Measurements from ENCODE around the gene RIC3. TPM values are rescaled to one million over a fixed set of nuclear protein-coding genes. Genes with fewer than 3 reads are reported as not detected.

RIC3 gene
- total RNA-seq, 1 donor from 2014 or later: 42.4 TPM

- FAIRE-seq: no peak
- no peak for DNase-seq (ENCODE audit: low spot score in 2 of 2)
Observed at GRCh38 chr11:8071616-8072581, 96.9 kb downstream of the RIC3 start.

GRCh38 chr11:8070417-8071115 lies 98.3 kb downstream of the RIC3 start:
- DNase-seq (ENCODE audit: low spot score in 2 of 2) (no peak), FAIRE-seq (no peak)

- FAIRE-seq (no peak), DNase-seq (ENCODE audit: low spot score in 2 of 2) (no peak)
Observed at GRCh38 chr11:8069771-8070170, 99.1 kb downstream of the RIC3 start.

GRCh38 chr11:8068605-8069221 lies 100.1 kb downstream of the RIC3 start:
- no peak for FAIRE-seq
- no peak for DNase-seq (ENCODE audit: low spot score in 2 of 2)

GRCh38 chr11:8067929-8068575 lies 100.8 kb downstream of the RIC3 start:
- no peak for FAIRE-seq
- DNase-seq (ENCODE audit: low spot score in 2 of 2): no peak

GRCh38 chr11:8067567-8067928 lies 101.3 kb downstream of the RIC3 start:
- DNase-seq (ENCODE audit: low spot score in 2 of 2) (no peak), FAIRE-seq (no peak)

GRCh38 chr11:8066911-8067455 lies 101.8 kb downstream of the RIC3 start:
- FAIRE-seq (no peak), DNase-seq (ENCODE audit: low spot score in 2 of 2) (no peak)

GRCh38 chr11:8066036-8066910 lies 102.6 kb downstream of the RIC3 start:
- no peak for FAIRE-seq
- no peak for DNase-seq (ENCODE audit: low spot score in 2 of 2)

GRCh38 chr11:8065031-8065430 lies 103.8 kb downstream of the RIC3 start:
- DNase-seq (ENCODE audit: low spot score in 2 of 2) (no peak), FAIRE-seq (no peak)

- FAIRE-seq (no peak), DNase-seq (ENCODE audit: low spot score in 2 of 2) (no peak)
Observed at GRCh38 chr11:8063324-8063723, 105.5 kb downstream of the RIC3 start.

- FAIRE-seq (no peak), DNase-seq (ENCODE audit: low spot score in 2 of 2) (no peak)
Observed at GRCh38 chr11:8062781-8063257, 106.0 kb downstream of the RIC3 start.

- no peak for FAIRE-seq
- DNase-seq (ENCODE audit: low spot score in 2 of 2): no peak
Observed at GRCh38 chr11:8061555-8062428, 107.0 kb downstream of the RIC3 start.

- no peak for FAIRE-seq
Observed at GRCh38 chr11:8060801-8061554, 107.8 kb downstream of the RIC3 start.

GRCh38 chr11:8060146-8060719 lies 108.6 kb downstream of the RIC3 start:
- FAIRE-seq (no peak), DNase-seq (ENCODE audit: low spot score in 2 of 2) (no peak)

More at GRCh38 chr11:8060801-8061554, 107.8 kb downstream of the RIC3 start:
- no peak for DNase-seq (ENCODE audit: low spot score in 2 of 2)

- DNase-seq (ENCODE audit: low spot score in 2 of 2) (no peak), FAIRE-seq (no peak)
Observed at GRCh38 chr11:8059571-8060011, 109.2 kb downstream of the RIC3 start.

GRCh38 chr11:8059030-8059429 lies 109.8 kb downstream of the RIC3 start:
- FAIRE-seq: no peak

GRCh38 chr11:8058216-8058615 lies 110.6 kb downstream of the RIC3 start:
- DNase-seq (ENCODE audit: low spot score in 2 of 2): no peak
- FAIRE-seq: no peak

More at GRCh38 chr11:8059030-8059429, 109.8 kb downstream of the RIC3 start:
- DNase-seq (ENCODE audit: low spot score in 2 of 2): no peak

Data from frontal cortex (tissue), 4 donors.